Stimulated activated naive CD4-positive, alpha-beta T cell (primary cell): ENCODE data around the gene IYD.
A peak's percentile ranks its signal among the peaks of the same experiment; 100 is the strongest.

Source experiments
- DNase-seq, 6 experiments: peaks; one replicate each; lab custom pipeline; 2025; lab: John Stamatoyannopoulos, UW

Gene IYD, protein sequence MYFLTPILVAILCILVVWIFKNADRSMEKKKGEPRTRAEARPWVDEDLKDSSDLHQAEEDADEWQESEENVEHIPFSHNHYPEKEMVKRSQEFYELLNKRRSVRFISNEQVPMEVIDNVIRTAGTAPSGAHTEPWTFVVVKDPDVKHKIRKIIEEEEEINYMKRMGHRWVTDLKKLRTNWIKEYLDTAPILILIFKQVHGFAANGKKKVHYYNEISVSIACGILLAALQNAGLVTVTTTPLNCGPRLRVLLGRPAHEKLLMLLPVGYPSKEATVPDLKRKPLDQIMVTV

DNA sequence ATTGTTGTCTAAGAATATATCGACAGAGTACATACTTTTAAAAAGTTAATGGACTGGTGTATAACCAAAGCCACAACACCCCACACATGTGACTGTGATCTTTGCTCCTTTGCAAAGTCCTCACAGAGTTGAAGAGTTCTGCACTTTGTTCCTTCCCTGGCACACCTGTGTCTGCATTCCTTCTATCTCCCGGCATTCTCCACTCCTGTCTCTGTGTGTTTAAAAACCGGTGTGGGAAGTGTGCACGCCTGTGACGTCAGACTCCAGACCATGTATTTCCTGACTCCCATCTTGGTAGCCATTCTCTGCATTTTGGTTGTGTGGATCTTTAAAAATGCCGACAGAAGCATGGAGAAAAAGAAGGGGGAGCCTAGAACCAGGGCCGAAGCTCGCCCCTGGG is at the start of gene IYD:
TSS of gene IYD (plus strand) at position 251 of the 400 bp plus-strand sequence. CDS start at position 271, 20 bp downstream.
- no peak for DNase-seq

DNA sequence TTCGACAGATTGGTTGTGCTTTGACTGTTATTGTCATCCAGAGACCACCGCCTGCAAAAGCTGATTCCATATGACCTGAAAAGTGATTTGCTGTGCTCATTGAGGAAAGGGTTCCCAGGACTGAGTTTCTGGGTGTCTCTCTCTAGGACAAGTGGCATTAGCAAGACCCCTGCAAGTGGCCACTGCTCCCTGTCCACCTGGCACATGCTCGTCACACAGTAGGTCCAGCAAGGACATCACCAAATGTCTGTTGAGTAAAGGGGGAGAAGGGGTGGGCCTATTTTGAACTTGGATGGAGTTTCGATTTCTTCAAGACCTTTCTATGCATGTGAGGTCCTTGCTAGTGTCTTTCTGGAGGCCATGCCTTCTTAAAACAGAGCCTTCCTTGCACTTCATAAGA is 48.9 kb upstream of the IYD start:
- DNase-seq: no peak

DNA sequence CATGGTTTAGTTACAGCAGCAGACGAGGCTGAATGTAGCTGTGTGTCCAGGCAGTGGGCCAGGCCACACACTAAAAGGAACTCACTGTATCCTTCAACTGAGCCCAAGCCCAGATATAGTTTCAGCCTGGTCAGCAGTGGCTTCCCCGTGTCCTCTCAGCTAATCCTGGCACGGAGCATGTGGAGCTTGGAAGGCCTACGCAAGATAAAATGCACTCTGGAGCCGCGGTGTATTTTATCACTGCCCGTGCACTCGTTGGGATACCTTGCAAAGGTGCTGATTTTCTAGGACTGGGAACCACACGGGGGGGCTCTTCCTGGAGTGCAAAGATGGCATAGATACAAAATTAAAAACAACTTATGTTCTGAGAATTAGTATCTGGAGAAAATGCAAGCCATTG is 48.4 kb upstream of the IYD start:
- no peak for DNase-seq

DNA sequence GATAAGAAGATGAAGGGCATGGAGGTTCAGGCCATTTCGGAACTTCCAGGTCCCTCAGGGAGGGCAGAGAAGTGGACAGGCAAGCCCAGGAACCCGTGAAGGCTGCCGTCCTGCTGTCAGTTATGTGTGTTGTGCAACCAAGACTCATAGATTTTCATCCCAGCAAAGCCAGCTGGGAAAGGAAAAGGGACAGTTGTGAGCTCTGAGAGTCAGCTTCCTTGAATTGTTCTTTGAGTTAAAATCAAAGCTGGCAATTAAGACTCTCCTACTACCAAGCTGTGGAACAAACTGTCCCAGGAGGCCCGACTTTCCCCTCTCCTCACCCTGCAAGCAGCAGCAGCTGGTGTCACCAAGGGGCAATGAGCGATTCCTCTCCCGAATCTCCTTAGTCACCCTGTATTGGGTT is 46.3 kb upstream of the IYD start:
- no peak for DNase-seq

DNA sequence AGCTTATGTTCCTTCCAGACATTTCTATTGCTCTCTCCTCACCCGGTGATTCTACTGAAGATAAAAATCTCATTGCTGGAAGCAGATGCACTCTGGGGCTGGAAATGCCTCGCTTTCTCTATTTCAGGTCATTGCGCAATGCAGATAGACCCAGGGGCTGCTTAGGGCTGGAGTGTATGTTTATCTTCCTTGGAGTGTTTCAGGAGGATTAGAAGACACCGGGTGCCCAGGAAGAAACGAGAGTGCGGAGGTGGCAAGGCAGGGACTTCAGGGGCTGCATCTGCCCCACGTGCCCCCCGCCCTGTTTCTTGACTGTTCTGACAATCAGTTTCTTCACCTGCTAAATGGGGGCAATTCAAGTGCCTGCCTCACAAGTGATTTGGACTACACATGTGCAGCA is 45.6 kb upstream of the IYD start:
- no peak for DNase-seq

DNA sequence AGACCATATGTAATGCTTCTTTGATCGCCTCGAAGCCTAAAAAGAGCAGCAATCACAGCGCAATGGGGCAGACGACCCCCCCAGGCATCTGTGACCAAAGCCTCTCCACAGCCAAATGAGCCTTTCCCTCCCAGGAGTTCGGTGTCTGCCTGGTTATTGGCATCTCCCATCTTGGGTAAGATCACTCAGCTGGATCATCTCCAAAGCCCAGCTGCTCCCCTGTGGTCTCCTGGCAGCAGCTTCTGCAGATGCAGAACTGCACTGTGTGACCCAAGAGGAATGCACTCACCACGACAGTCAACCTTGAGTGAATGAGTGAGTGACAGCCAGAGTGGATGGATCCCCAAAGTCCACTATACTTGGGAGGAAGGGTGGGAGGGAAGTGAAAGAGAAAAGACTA is 44.8 kb upstream of the IYD start:
- no peak for DNase-seq

DNA sequence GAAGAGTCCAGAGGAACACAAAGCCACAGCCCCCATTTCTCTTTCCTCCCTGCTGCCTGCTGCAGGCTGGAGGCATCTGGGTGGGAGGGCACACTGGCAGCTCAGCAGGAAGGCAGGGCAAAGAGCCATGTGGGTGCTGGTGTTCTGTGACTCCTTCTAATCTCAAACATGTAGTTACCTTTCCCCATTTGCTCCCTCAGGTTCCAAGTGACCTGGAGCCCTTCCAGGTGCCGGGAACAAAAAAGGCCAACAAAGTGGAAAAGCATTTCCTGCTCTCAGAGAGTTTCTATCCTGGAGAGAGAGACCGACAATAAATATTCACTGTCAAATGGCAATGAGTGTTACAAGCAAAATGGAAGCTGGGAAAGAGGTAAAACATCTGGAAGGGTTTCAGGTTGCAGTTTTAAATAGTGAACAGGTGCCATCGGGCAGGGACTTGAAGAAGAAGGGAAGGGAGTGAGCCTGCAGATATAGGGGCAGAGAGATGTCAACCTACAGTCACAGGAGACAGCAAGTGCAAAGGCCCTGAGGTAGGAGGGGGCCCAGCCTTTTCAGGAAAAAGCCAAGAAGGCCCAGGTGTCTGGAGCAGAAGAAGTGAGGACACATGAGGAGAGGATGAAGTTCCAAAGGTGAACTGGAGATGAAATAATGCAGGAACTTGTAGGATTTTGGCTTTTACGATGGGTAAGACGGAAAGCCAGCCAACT is 43.6 kb upstream of the IYD start:
- no peak for DNase-seq

DNA sequence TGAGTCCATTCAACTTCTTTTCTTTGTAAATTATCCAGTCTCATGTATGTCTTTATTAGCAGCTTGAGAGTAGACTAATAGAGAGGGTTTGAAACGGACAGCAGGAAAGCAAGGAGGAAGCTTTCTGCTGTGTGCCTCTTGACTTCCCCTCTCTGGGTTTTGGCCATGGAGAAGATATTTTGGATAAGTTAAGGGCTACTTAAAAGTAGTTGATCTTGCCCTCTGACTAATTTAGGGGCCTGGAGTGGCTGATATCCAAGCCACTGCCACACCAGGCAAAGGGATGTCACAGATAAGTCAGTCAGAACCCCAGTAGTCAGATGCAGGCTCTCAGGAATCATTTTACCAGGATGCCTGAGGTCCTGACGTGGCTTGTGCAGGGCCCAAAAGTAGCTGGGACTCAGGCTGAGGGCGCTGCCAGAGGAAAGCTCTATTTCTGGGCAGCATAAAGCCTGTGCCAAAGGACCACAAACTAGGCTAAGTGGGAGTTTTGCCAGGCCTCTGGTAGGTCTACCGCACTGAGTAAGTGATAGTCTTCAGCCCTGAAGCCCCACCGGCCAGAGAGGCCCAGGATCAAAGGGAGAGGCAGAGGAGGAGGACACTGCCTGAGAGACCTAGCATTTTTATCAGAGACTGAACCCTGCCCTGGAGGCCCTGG is 41.6 kb upstream of the IYD start:
- no peak for DNase-seq

DNA sequence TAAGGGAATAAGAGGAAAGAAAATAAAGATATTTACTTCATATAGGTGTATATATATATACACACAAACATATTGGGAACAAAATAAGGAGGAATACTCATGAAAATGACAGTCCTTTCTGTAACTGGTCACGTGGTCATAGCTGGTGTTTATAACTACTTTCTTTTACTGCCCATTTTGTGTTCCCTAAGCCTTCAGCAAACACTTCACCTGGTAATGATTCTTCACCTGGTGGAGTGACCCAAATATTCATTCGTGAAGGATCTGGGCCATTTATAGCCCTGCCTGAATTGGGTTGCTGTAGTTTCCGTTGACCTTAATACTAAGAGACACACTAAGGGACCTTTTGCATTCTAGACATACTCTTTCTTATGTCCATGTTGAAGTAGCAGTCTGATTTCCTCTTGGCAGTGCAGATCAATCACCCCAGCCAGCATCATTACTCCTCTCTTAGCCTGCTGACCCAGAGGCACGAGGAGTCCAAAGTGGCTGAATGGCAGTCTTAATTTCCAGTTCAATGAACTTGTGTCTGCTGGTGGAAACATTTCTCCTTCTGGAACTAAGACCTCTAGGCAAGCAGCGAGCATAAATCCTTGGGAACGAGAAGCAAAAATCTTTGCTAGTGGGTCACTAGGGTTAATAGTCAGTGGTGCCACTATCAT is 39.9 kb upstream of the IYD start:
- DNase-seq: no peak

DNA sequence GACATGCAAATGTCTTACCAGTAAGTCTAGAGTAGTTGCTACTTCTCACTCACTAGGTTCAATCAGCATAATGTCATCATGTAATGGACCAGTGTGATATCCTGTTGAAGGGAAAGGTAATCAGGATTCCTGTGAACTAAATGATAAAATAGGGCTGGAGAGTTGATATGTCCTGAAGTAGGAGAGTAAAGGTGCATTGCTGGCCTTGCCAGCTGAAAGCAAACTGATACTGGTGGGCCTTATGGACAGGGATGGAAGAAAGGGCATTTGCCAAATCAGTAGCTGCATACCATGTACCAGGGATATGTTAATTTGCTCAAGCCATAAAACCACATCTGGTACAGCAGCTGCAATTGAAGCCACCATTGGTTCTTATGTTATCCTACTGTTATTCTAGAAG is 37.5 kb upstream of the IYD start:
- no peak for DNase-seq

DNA sequence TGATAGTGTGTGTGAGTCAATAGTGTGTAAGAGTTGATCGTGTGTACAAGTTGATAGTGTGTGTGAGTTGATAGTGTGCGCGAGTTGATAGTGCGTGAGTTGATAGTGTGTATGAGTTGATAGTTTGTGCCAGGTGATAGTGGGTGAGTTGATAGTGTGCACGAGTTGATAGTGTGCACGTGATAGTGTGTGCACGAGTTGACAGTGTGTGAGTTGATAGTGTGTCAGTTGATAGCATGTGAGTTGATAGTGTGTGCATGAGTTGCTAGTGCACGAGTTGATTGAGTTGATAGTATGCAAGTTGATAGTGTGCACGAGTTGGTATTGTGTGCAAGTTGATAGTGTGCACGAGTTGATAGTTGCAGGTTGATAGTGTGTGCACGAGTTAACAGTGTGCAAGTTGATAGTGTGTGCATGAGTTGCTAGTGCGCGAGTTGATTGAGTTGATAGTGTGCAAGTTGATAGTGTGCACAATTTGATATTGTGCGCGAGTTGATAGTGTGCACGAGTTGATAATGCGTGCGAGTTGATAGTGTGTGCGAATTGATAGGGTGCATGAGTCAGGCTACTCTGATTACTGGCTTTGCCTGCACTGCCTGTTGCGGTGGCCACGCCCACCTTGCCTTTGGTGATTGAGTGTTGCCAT is 35.8 kb upstream of the IYD start:
- DNase-seq: no peak

DNA sequence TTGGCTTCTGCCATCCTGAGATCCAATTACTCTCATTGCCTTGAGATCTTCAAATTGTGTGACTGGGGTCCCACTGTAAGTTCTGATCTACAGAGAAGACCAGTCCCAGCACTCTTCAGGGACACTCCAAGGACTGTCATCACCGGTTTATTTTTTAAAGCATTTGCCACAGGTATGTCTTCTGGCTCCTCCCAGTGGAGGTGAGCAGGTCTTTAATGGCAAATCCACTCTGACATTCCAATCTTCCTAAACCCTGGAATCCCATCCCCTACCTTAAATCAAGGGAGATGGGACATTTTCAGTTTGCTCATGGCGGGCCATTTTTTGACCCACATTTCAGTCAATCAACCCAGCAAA is 35.2 kb upstream of the IYD start:
- no peak for DNase-seq

DNA sequence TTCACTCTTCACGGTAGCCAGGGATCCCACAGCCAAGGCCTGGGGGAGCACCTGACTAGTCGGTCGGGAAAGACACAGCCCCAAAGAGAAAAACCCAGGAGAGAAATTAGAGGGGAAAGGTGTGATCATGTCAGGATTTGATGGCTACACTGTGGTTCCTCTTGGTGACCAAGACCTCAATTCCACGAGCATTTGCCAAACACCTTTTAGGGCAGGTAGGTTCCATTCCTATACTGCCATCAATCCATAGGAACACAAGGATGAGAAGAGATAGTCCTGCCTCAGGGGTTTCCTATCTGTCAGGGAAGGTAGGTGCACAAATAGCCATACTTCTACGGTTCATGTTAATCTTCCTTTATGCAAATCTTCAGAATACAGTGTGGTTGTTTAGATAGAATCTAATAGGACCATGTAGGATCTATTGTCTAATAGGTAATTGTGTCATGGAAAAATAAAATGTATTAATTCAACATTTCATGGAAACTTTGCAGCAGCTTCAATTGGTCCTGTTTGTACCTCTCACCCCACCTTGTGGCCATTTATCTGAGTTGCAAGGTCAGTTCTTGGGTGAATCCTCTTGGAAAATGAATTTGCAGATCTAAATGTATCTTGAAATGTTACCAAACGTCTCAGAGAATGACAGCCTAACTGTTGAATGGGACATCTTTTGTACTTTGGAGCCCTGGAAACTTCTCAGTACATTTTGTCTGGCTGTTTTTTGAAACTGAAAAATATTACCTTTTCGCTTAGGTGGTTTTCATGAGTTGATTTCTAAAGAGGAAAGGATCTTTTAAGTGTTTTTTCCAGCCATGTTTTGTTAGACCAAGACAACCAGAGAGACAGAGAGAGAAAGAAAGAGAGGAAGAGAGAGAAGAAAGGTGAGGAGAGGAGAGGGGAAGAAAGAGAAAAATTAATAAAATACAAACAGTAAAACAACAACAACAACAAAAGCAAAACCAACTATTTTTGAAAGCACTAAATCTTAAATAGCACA is 33.7 kb upstream of the IYD start:
- no peak for DNase-seq

DNA sequence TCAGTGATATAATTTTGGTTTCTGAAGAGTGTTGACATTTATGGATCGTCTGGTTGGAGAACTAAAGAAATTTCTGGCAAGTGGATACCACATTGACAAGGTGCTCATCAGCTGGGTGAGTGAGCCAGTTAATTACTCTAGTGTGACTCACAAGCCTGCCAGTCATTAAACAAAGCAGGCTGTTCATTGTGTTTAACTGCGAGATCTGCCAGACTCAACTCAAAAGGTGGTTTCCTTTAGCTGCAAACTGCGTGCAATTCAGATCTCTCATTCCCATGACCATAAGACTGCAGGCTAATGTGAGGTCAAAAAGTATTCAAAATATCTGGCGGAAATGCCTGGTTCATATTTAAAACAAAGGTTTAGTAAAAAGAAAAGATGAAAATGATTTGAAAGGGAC is 32.5 kb upstream of the IYD start:
- no peak for DNase-seq

DNA sequence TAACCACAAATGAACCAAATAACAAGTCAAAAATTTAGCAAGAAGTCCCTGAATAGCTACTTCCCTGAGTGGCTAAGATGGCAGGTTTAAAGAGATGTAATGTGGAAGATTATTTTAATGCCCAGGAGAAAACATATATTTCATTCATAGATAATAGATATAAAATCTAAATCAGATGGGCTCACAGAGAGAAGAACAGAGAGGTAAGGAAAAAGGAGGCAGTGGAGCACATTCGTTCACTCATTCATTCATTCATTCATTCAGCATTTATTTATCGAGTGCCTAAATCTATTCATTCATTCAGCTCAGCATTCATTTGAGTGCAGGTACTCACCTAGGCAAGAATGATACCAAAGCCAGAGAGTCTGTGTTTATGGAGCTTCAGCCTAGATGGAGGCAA is 32.1 kb upstream of the IYD start:
- no peak for DNase-seq

DNA sequence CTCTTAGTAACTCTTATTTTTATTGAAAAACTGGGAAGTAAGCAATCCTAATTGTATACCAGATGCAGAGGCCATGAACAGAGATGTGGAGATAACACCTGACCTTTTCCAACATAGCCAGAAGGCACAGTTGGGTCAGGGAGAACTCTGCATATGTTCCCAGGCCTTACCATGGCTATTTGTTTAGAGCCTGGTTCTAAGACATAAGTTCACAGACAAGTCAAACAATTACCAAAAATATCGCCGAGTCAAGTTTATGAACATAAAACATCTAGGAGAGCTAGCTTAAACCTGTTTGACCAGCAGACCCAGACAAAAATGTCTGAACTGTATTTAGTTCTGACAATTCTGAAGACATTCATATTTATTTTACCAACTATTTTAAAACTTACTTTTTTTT is 26.7 kb upstream of the IYD start:
- DNase-seq: no peak

DNA sequence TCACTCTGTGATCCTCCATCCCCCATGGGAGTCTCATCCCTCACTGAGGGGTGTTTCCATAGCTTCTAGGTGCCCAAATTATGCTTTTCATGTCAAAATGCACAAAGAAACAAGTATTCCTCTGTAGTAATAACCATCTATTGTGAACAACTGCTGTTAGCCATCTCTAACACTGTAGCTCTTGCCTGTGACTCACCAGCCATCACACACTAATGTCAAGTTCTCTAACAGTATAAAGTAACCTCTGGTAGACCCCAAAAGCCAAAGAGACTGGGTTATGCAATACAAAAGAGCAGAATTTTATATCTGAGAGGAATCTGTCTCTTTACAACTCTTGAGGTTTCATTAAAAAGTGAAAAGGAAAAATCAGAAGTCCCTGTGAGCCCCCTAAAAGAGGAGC is 25.4 kb upstream of the IYD start:
- DNase-seq: peak in 1 of 6 experiments; percentile 2

DNA sequence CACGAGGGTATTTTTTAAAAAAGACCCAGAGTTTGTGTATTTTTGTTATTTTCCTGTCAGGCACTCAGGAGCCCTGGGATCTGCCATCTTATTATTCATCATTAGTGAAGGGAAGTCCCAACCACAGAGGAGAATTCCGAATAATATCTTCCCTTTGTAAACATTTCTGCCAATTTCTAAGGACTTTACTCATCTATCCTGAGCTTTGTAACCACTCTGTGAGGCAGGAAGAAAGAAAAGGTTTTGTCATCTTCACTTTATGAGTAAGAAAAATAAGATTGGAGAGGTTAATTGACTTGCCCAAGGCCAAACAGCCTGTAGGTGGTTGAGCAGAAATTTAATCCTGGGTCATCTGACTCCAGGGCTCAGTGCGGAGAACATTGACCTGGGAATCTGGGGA is 23.0 kb upstream of the IYD start:
- no peak for DNase-seq

DNA sequence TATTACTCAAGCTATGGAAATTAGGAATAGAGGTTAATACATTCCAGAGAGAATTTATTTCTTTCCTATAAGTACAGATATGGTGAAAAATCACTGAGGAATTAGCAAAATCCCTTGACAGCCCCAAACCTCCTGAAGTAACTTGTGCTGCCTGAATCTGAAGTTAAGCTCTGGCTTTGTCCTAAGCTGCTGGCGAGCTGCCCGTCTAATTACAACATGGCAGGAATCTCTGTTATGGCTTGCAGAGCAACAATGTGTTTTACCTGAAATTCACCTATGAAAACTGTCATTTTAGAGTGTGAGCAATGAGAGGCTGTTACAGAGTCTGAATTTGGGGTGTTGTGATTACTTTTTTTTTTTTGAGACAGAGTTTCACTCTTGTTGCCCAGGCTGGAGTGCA is 22.5 kb upstream of the IYD start:
- no peak for DNase-seq

DNA sequence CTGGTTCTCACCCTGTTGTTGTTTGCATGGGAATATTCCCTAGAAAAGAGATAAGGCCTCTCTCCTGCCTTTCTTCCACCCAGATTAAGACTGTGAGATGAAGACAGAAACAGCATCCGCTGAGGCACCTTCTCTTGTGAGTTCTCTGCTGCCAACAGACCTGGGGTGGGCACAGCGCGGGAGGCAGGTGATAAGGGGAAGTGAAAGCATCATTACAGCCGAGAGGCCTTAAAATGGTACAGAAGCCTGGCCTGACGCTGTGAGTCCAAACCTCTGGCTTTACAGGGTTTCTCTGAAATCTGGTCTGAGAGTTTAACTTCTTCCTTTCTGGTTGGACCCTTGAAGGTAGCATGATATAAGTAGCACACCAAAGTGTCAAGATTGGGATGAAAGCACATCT is 21.0 kb upstream of the IYD start:
- DNase-seq: no peak

DNA sequence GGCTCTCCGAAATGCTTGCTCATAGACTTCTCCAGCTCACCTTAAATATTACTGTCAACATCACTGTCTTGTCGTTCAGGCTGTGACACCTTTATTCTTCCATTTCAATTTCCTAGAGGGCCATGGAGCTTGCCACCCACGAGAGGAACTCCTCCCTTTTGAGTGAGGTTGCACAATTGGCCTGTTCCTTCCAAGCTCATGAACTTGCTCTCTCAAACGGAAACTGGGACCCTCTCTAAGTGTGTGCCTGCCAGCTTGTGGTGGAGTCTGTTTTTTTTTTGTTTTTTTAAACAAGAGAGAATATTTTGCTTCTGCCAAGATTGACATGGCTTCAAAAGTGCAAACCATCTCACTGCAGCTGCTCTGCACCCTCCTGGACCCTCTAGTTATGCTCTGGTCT is 19.3 kb upstream of the IYD start:
- no peak for DNase-seq
